ENCODE data around the gene C14orf93. TPM values are rescaled to one million over a fixed set of nuclear protein-coding genes. Genes with fewer than 3 reads are reported as not detected.

The C14orf93 gene
- polyA plus RNA-seq, 2 of the 4 experiments (the other 2 are of a cell fraction): 6.8 to 9.7 TPM

DNA sequence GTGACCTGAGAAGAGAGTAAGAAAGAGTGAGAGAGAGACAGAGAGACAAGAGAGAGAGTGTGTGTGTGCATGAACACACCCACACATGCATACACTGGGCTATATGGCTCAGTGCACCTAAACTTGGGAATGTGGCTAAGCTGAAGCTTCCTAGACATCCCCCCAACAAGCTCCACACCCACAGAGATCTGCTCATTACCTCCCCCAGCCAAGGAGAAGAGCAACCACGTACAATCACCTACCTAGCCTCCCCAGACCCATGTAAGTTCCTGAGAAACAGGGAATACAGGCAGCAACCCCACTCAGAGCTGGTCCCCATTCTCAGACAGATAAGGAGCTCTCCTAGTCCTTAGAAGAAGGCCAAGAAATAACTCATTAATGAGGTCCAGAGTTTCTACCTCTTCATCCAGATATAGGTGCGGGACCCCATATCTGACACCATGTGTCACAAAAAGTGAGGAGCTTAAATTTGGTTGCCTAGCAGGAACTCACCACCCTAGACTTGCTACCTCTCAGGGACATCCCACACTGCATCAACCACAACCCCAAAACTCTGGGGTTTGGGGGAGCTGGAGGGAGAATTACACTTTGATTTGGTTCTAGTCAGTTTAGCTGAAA lies 37.5 kb downstream of the C14orf93 start:
- H3K27ac ChIP-seq: peak overlapping the region in 1 of 2 experiments; percentile 28; a peak in 1 of 6 replicates
- POLR2A ChIA-PET: interaction anchor here (0.8 to 3.3 kb wide), 4 partner anchors 10 to 43 kb away, joined by 3 to 33 read pairs (median 11); partner anchors contain the start of genes AJUBA, HAUS4 and PRMT5
- DNase-seq (ENCODE audit: low read depth in 1 of 2, low spot score in 1 of 2): no peak
- 97% methylated on average over 2 of the region's 2 CpGs for WGBS (ENCODE audit: missing lambda C conversion rate)
- no peak overlapping the region for H3K4me2 ChIP-seq
- no peak for TF ChIP-seq RNF2 (IDR thresholded peaks at IDR 0.05; ENCODE audit: borderline replicate concordance, low read depth)
- 0 out of 5 replicates have a peak, but pooled peaks of 1 of the 2 experiments have one; percentile 27 for TF ChIP-seq JUN (IDR thresholded peaks at IDR 0.05)
- TF ChIP-seq HOXA7 (CRISPR knock-in tag; IDR thresholded peaks at IDR 0.05): no peak
- no peak for TF ChIP-seq HOXB5 (CRISPR knock-in tag; IDR thresholded peaks at IDR 0.05)
- TF ChIP-seq KDM1A (IDR thresholded peaks at IDR 0.05; ENCODE audit: low read depth): no peak
- CTCF ChIA-PET: interaction anchor here (0.6 to 34.0 kb wide), 25 partner anchors 9 to 416 kb away, joined by 3 to 1206 read pairs (median 6); partner anchors contain the start of genes AJUBA, CDH24, HAUS4 and PRMT5
- H3K4me3 ChIP-seq: no peak overlapping the region
- peaks cover 52% of the 10 kb centered on the region for H3K4me1 ChIP-seq
- no peaks in the 10 kb centered on the region for H3K9me3 ChIP-seq
- FAIRE-seq: no peak
- no peak for ATAC-seq

DNA sequence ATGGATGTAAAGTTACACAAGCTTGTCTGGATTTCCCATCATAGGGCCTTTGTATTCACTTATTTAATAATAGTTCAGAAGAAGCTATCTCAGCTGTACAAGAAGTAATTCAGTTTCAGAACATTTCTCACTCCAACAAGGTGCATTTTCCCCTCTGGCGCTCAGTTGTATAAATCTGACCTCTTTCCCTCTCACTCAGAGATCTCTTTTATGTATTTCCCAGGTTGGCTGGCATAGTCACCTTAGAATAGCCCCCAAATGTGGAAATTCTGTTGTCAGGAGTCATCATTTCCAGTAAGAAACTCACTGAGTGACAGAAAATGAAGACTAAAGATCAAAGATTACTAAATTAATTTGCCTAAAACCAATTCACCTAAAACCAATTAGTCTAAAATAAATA lies 38.8 kb downstream of the C14orf93 start:
- ATAC-seq: no peak
- FAIRE-seq: no peak
- 89% methylated on average over 1 of the region's 1 CpG for WGBS (ENCODE audit: missing lambda C conversion rate)
- H3K27ac ChIP-seq: no peak overlapping the region
- no peak overlapping the region for H3K4me2 ChIP-seq
- H3K4me3 ChIP-seq: no peak overlapping the region
- no peaks in the 10 kb centered on the region for H3K9me3 ChIP-seq
- CTCF ChIA-PET: interaction anchor here (4.3 to 18.8 kb wide), 3 partner anchors 17 to 41 kb away, joined by 30 to 646 read pairs (median 47); partner anchors contain the start of genes AJUBA, HAUS4 and PRMT5
- DNase-seq (ENCODE audit: low read depth in 1 of 2, low spot score in 1 of 2): no peak
- peaks cover 49% of the 10 kb centered on the region for H3K4me1 ChIP-seq
- TF ChIP-seq, protein P1, sequence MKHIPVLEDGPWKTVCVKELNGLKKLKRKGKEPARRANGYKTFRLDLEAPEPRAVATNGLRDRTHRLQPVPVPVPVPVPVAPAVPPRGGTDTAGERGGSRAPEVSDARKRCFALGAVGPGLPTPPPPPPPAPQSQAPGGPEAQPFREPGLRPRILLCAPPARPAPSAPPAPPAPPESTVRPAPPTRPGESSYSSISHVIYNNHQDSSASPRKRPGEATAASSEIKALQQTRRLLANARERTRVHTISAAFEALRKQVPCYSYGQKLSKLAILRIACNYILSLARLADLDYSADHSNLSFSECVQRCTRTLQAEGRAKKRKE (CRISPR knock-in tag; IDR thresholded peaks at IDR 0.05; ENCODE audit: low read depth): no peak
- no peak for TF ChIP-seq ZFP36 (IDR thresholded peaks at IDR 0.05; ENCODE audit: borderline replicate concordance, partially characterized antibody)
- no peak for TF ChIP-seq KDM1A (IDR thresholded peaks at IDR 0.05; ENCODE audit: low read depth)
- no peak for TF ChIP-seq PHF8 (IDR thresholded peaks at IDR 0.05; ENCODE audit: borderline replicate concordance, low read depth)
- no peak for TF ChIP-seq MYC (IDR thresholded peaks at IDR 0.05; ENCODE audit: borderline replicate concordance, low read length)
- TF ChIP-seq, protein P2, sequence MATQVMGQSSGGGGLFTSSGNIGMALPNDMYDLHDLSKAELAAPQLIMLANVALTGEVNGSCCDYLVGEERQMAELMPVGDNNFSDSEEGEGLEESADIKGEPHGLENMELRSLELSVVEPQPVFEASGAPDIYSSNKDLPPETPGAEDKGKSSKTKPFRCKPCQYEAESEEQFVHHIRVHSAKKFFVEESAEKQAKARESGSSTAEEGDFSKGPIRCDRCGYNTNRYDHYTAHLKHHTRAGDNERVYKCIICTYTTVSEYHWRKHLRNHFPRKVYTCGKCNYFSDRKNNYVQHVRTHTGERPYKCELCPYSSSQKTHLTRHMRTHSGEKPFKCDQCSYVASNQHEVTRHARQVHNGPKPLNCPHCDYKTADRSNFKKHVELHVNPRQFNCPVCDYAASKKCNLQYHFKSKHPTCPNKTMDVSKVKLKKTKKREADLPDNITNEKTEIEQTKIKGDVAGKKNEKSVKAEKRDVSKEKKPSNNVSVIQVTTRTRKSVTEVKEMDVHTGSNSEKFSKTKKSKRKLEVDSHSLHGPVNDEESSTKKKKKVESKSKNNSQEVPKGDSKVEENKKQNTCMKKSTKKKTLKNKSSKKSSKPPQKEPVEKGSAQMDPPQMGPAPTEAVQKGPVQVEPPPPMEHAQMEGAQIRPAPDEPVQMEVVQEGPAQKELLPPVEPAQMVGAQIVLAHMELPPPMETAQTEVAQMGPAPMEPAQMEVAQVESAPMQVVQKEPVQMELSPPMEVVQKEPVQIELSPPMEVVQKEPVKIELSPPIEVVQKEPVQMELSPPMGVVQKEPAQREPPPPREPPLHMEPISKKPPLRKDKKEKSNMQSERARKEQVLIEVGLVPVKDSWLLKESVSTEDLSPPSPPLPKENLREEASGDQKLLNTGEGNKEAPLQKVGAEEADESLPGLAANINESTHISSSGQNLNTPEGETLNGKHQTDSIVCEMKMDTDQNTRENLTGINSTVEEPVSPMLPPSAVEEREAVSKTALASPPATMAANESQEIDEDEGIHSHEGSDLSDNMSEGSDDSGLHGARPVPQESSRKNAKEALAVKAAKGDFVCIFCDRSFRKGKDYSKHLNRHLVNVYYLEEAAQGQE (IDR thresholded peaks at IDR 0.05): no peak
- no peak for TF ChIP-seq RFX5 (IDR thresholded peaks at IDR 0.05)
- POLR2A ChIA-PET: interaction anchor here (1.2 kb wide), 1 partner anchor 30 kb away, joined by 3 read pairs; no protein-coding TSS in a partner anchor

GRCh38 chr14:22966783-22967269 lies 43.1 kb downstream of the C14orf93 start:
- Histone ChIP-seq H3K9me3 (no peaks in the 10 kb centered on the region), H3K4me2 (peak overlapping the region; percentile 9; the same call in 1 of the 3 replicates), H3K27ac (no peak overlapping the region; a peak in 1 of 6 replicates), H3K4me3 (no peak overlapping the region), H3K4me1 (peaks cover 11% of the 10 kb centered on the region)
- ChIA-PET POLR2A (interaction anchor here (1.4 to 1.6 kb wide), 2 partner anchors 10 kb away, joined by 3 to 6 read pairs; partner anchors contain the start of gene HAUS4), CTCF (interaction anchor here (0.8 to 18.8 kb wide), 4 partner anchors 11 to 91 kb away, joined by 4 to 646 read pairs (median 15); partner anchors contain the start of genes AJUBA and CDH24)
- DNase-seq (ENCODE audit: low read depth in 1 of 2, low spot score in 1 of 2) (no peak), FAIRE-seq (no peak), ATAC-seq (peak; percentile 46 to 52; a peak in 5 of 6 replicates)
- WGBS (ENCODE audit: missing lambda C conversion rate): 68% methylated on average over 4 of the region's 4 CpGs
- no peak for TF ChIP-seq CHD4 (IDR thresholded peaks at IDR 0.05; ENCODE audit: borderline replicate concordance)
- no peak for TF ChIP-seq JUN (IDR thresholded peaks at IDR 0.05)
- TF ChIP-seq EP300 (IDR thresholded peaks at IDR 0.05): no peak
- no peak for TF ChIP-seq ZC3H11A (IDR thresholded peaks at IDR 0.05)
- no peak for TF ChIP-seq JUNB (IDR thresholded peaks at IDR 0.05)
- TF ChIP-seq NPAS2 (CRISPR knock-in tag; IDR thresholded peaks at IDR 0.05; ENCODE audit: borderline replicate concordance): no peak
- TF ChIP-seq, protein P1 (CRISPR knock-in tag; IDR thresholded peaks at IDR 0.05; ENCODE audit: low read depth): no peak
- TF ChIP-seq KDM5A (IDR thresholded peaks at IDR 0.05): no peak
- no peak for TF ChIP-seq ZSCAN20 (CRISPR knock-in tag; IDR thresholded peaks at IDR 0.05)
- TF ChIP-seq ESRRA (IDR thresholded peaks at IDR 0.05; ENCODE audit: borderline replicate concordance, low read length): no peak
- no peak for TF ChIP-seq CEBPB (IDR thresholded peaks at IDR 0.05)
- TF ChIP-seq, protein P3, sequence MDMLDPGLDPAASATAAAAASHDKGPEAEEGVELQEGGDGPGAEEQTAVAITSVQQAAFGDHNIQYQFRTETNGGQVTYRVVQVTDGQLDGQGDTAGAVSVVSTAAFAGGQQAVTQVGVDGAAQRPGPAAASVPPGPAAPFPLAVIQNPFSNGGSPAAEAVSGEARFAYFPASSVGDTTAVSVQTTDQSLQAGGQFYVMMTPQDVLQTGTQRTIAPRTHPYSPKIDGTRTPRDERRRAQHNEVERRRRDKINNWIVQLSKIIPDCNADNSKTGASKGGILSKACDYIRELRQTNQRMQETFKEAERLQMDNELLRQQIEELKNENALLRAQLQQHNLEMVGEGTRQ (IDR thresholded peaks at IDR 0.05): no peak
- TF ChIP-seq RFX5 (IDR thresholded peaks at IDR 0.05): no peak
- no peak for TF ChIP-seq RNF2 (IDR thresholded peaks at IDR 0.05; ENCODE audit: borderline replicate concordance, low read depth)
- TF ChIP-seq NR3C1 (IDR thresholded peaks at IDR 0.05): no peak
- TF ChIP-seq SREBF2 (IDR thresholded peaks at IDR 0.05): no peak
- TF ChIP-seq CBX8 (IDR thresholded peaks at IDR 0.05): no peak
- TF ChIP-seq NFE2L2 (conservative IDR thresholded peaks at IDR 0.05; ENCODE audit: low read length): no peak
- TF ChIP-seq HEYL (CRISPR knock-in tag; IDR thresholded peaks at IDR 0.05): no peak

Measured in A549 (cell line).